NCI-H524 treated with DMSO at 0.1 percent for 48 hours (cell line): ENCODE data around the gene MYL9.

Experiments
- DNase-seq: peaks from one replicate; lab custom pipeline; 2025; lab: John Stamatoyannopoulos, UW

MYL9 gene

DNA sequence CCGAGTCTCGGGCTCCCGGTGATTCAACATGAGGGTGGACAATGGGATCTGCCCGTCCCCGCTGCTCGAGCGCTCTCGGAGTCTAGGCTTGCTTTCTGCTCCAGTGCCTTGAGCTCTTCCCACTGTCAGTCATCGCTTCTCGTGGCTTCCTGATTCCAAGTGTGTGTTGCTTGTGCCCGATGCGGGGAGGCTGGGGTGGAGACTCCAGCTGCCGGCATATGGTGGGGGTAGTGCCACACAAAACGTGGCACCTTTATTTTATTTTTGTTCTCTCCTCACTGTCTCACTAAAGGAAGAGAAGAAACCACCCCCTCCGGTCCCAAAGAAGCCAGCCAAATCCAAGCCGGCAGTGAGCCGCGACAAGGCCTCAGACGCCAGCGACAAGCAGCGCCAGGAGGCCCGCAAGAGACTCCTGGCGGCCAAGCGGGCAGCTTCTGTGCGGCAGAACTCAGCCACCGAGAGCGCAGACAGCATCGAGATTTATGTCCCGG is 14.8 kb upstream of the MYL9 start:
- DNase-seq = no peak

DNA sequence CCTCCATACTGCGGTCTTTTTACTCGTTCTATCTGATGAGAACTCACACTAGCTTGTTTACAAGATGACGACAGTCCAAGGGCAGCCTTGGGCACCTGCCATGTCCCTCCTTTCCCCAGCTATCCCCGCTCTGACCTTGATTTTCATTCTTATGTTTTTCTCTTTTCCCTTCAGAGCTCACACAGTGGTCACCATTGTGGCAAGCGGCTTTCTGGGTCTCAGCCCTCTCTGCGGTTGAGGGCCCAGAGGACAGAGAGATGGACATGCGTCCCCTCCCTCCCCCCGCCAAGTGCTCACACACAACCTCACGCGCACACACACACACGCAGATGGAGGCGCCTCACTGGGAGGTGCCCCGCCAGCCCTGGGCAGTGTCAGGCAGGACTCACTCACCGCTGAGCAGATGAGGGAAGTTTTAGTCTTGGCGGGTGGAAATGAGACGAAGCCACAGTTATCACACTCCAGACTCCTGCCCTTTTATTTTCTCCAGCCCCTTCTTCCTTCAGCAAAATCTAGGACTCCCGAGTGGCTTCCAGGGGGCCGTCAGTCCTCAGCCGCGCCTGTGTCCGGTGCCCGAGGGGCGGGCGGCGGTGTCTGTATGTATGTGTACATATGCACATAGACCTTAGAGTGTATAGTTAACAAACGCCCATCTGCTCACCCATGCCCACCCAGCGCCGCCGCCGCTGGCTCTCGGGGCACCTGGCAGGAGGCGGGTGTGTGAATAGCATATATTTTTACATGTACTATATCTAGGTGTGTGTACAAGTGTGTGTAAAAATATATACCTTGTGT is 13.8 kb upstream of the MYL9 start:
- DNase-seq = no peak

DNA sequence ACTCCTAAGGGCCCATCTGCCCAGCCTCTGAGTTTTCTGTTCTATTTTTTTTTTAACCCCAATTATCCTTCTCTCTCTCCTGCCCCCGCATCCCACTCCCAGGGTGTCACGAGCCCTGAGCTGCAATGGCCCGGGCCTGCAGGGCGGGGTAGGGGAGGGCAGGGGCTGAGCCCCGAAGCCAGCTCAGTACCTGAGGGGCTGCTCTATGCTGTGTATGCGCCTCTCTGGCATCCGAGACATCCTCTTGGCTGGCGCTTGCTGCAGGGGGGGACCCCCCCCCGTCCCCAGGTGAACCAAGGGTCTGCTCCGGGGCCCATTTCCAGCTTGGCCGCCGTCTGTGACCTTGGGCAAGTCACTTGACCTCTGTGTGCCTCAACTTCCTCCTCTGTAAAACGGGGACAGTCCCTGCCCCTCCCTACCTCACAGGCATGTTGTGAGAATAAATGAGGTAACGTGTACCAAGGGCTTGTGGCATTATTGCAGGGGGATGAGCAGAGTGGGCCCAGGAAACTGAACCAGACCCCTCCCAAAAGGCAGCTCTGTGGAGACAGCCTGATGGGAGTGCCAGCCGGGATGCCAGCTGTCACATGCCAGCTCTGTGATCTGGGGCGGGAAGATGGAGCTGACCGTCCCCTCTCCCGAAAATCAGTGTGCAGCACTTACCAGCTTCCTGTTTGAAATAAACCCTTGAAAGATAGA is 13.0 kb upstream of the MYL9 start:
- DNase-seq = peak; percentile 44

DNA sequence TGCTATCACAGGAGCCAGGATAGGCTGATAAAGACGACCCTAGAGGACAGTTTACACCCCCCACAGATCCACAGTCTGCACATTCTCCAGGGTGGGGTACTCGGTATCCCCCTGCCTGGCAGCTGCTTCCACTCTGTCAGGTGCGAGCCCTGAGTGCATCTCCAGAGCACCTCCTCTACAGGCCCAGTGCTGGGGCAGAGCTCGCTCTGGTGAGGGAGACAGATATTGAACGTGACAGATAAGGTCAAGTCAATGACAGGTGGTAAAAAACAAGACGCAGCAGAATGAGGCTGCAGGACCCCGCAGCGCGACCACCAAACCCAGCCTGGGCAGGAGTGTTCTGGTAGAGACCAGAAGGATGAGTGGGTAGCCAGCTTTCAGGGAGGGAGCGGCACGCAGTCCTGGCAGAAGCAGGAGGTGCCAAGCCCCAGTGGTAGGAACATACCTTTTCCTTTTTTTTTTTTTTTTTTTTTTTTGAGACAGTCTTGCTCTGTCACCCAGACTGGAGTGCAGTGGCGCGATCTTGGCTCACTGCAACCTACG is 12.4 kb upstream of the MYL9 start:
- no peak for DNase-seq

DNA sequence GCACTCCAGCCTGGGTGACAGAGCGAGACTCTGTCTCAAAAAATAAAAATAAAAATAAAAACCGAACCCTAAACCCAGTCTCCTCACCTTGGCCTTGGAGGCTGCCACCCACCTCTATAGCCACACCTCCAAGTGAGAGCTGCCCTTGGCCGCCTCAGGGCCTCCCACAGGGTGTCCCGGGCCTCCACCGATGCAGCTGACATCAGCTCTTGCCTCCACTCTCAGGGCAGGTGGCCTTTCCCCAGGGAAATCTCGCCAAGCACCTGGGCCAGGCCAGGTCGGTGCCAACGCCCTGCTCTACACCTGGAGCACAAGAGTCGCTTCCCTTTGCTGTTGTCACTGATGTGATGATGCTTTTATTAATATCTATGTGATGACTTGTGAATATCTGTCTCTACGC is 8.9 kb upstream of the MYL9 start:
- no peak for DNase-seq

DNA sequence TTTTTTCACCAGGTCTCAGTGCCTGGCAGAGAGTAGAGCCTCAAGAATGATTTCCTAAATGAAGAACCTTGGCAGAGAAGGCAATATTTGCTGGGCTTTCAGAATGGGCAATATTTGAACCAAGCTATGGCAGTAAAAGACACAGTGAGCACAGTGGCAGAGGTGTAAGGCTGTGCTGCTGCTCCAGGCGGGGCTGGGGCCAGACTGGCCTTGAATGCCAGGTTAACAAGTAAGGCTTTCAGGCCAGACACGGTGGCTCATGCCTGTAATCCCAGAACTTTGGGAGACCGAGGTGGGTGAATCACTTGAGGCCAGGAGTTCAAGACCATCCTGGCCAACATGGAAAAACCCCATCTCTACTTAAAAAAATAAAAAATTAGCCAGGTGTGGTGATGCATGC is 8.5 kb upstream of the MYL9 start:
- DNase-seq = no peak

DNA sequence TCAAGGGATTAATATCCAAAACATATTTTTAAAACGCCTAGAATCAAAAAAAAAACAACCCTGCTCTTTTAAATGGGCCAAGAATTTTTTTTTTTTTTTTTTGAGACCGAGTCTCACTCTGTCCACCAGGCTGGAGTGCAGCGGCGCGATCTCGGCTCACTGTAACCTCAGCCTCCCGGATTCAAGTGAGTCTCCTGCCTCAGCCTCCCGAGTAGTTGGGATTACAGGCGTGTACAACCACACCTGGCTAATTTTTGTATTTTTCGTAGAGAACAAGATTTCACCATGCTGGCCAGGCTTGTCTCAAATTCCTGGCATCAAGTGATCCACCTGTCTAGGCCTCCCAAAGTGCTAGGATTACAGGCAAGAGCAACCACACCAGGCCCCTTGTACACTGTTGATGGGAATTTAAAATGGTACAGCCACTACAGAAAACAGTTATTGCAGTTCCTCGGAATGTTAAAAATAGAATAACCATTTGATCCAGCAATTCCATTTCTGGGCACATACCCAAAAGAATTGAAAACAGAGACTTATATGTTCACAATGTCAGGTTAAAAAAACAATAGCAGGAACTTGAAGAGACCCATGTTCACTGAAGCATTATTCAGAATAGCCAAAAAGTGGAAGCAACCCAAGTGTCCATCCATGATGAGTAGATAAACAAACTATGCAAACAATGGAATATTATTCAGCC is 3.1 kb upstream of the MYL9 start:
- DNase-seq = no peak

DNA sequence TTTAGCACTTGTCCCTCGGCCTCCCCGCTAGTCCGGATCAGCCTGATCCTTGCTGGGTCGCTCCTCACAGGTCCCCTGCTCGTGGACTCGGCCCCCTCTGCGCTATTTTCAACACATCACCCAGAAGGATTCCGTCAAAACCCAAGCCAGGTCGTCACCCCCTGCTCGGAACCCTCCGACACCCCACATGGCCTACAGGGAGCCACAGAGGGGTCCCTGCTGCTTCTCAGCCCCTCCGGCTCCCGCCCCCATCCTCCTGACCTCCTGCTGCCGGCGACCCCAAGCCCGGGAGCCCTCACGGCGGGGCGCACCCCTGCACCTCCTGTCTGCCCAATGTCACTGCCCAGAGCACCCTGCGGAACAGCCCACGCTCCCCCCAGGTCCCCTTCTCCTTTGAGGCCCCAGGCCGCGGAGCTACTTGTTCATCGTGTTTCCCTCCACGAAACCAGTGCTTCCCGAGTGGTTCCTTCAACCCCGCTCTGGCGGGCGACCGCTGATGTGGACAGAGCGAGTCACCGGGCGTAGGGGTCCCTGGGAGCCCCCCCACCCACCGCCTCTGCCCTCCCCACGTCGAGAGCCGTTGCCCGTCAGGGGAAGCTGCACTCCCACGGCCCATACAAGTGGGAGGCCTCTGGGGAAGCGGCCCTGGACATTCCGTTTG is 638 bp upstream of the MYL9 start:
- no peak for DNase-seq

DNA sequence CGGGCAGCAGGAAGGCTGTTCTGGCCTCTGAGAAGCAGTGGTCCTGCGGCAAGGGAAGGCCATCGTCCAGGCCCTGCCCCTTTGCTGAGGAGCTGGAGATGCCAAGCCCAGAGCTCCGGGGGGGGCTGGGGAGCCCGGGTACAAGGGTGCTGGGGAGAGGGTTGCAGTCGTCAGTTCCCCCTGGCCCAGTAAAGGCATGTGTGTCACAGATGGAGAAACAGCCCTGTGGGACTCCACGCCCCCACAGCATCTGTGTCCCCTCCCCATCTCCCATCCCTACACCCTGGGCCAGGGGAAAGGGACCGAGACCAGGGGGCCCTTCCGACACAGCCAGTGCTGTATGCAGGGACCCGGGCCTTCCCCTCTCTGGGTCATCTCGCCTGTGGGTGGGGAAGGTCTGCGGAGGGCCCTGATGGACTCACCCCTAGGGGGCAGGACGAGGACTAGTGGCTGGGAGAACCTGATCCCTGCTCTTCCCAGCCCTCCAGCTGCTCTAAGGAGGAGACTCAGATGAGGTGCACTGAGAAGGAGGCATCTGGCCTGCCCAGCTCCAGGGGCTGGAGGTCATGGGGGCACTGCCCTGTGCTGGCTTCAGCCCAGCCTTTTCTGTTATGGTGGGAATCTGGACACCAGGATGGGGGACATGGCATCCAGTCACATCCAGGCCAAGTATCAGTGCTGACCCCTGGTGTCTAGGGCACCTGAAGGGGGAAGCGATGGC is 609 bp downstream of the MYL9 start:
- no peak for DNase-seq

DNA sequence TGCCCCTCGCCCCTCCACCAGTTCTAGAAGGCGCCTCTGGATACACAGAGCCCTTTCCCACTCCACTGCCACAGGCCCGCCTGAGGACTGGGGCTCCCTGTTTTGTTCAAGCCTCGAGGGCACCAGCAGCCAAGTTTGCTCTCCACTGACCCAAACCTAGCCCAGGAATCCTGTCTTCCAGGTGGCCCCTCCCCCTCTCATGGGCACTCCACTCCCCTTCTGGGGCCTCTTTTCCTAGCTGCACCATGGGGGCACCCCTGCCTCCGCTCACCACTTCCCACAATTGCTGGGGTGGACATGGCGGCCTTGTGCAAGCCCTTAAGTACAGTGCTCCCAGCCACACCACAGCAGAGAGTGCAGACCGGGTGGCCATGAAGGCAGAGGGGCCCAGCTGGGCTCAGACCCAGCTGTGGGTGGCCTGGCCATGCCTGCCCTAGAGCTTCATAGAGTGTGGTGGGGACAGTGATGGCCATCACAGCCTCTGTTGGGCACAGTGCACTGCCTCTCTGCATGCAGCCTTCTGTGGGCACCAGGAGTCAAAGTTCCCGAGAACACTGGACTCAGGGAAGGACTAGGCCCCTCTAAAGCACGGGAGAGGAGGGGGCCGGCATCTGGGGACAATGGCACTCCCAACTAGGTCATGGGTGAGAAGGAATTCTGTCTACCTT is 1.3 kb downstream of the MYL9 start:
- no peak for DNase-seq

DNA sequence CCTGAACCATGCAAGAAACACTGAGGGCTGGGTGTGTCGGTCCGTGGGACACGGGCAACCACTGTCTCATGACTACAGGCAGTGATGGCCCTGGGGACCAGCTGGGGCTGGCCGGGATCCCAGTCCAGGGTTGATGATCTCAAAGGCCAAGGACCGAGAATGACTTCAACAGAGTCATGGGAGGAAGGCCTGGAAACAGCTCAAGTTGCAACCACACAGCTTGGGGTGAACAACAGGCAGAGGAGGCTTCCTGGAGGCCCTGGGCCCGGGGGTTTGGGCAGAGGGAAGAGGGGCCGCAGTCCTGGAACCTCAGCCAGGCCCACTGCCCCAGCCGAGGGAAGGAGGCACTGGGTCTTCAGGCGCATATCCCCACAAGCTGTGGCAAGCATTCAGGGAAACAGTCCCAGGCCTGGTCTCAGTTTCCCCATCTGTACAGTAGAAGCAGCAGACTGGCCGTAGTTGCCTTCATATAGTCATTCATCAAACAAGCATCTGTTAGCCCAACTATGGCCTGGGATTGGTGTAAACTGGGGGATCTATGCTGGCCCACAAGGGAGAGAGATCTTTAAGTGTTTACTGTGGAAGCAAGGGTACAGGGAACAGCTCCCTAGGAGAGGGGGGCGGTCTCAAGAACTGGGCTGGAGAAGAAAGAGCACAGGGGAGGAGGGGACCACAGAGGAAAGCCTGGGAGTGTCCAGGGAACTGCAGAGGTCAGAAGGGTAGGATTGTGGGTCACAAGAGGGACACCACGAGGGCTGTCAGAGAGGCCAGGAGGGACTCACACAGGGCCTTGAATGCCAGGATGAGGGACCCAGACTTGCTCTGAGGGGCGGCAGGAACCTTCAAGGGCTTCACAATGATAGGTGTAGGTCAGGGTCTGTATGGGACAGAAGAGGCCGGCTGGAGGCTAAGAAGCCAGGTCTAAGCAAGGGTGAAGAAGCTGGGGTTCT is 2.1 kb downstream of the MYL9 start:
- no peak for DNase-seq

DNA sequence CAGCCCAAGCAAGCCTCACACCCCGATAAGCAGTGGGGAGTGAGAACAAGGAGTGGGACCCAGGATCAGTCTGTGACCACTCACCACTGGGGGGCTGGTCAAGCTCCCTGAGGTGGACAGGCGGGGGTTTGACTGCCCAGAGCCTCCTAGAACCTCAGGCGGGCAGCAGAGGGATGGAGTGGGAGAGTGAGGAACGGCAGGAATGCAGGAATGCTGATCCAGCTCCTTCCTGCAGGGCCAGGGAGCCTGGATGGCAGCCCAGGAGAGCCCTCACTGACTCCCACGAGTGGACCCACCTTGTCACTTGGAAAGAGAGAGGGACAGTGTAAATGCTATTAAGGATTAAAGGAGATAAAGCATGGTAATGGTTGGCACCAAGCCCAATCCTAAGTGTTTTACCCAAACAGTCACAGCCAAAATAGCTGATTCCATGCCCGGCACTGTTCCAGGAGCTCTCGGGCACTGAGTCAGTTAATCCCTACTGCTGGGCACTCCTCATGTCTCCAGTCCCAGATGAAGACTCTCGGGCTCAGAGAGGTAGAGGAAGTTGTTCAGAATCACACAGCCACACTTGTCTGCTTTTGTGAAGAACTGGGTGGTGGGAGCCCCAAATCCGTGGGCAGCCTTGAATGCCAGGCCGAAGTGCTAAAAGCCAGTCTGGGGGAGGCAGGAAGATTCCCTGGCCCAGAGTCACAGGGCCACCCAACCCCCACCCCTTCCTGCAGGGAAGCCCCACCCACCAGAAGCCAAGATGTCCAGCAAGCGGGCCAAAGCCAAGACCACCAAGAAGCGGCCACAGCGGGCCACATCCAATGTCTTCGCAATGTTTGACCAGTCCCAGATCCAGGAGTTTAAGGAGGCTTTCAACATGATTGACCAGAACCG is 3.1 kb downstream of the MYL9 start:
- no peak for DNase-seq

DNA sequence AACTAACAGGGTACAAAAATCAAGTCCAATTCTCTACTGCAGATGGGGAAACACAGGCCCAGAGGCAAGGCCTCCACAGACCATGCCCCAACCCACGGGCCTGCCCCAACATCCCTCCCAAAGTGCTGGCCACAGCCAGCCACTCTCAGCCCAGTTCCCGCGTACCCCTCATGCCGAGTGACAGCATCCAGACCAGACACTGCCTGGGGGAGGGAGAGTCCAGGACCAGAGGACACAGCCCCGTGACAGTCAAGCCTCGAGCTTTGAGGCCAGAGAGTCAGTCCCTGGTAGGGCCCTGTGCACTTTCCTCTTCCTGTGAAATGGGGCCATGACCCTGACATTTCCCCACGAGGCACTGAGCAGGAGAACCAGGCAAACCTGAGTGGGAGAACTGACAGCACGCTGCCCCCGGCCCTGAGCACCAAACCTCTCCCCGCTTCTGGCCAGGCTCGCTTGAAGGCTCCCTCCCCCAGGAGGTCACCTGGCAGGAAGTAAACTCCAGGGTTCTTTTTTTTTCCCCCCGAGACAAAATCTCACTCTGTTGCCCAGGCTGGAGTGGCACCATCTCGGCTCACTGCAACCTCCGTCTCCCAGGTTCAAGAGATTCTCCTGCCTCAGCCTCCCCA is 4.9 kb downstream of the MYL9 start:
- no peak for DNase-seq

DNA sequence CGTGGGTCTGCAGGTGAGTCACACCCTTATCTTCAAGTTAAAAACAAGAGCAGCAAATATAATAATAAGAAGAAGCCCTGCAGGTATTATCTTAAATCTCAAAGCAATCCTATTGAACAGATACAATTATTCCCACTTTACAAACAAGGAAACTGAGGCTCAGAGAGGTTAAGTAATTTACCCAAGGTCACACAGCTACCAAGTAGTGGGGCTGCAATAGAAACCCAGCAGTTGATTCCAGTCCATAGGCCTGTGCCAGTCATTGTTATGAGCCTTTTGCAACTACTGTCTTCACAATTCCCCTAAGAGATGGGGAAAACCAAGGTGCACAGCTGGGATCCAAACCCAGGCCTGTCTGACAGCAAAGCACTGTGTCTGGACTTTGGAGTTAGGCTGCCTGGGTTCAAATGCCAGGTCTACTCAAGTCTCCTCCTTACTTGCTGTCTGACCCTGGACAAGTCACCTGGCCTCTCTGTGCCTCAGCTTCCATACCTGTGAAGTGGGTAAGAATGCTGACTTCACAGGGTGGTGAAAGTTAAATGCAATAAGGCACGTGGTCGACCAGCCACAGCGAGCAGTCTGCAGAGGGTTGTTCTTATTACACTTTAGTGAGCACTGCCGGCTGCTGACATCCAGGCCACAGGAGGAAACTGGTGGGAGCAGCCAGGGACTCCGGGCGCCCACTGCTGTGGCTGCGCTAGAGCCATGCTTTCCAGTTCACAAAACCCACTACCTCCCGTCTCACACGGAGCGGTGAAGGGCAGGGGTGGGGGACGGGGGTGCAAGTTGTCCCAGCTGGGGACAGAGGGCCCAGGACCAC is 6.1 kb downstream of the MYL9 start:
- no peak for DNase-seq

DNA sequence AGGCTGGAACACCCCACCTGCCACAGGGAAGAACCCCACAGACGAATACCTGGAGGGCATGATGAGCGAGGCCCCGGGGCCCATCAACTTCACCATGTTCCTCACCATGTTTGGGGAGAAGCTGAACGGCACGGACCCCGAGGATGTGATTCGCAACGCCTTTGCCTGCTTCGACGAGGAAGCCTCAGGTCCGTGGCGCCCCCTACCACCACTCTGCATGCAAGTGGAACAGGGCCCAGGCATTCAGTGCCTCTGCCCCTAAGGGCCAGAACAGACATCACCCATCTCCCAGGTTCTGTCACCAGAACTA is 6.6 kb downstream of the MYL9 start:
- DNase-seq = no peak

DNA sequence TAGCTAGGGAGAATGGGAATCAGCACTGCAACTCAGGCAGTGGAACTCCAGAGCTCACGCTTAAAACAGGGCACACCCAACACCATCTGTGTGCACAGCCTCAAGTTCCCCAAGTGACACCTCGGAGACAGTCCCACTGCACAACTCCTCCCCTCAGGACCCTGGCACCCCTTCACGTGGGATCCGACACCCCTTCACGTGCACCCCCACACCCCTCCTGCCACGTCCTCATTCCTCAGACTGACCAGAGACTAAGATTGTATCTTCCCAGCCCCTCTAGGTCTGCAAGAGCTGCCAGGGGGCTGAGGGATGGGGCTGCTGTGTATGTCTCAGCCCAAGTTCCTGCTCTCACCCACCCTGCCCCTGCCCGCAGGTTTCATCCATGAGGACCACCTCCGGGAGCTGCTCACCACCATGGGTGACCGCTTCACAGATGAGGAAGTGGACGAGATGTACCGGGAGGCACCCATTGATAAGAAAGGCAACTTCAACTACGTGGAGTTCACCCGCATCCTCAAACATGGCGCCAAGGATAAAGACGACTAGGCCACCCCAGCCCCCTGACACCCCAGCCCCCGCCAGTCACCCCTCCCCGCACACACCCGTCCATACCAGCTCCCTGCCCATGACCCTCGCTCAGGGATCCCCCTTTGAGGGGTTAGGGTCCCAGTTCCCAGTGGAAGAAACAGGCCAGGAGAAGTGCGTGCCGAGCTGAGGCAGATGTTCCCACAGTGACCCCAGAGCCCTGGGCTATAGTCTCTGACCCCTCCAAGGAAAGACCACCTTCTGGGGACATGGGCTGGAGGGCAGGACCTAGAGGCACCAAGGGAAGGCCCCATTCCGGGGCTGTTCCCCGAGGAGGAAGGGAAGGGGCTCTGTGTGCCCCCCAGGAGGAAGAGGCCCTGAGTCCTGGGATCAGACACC is 7.6 kb downstream of the MYL9 start:
- DNase-seq = no peak

DNA sequence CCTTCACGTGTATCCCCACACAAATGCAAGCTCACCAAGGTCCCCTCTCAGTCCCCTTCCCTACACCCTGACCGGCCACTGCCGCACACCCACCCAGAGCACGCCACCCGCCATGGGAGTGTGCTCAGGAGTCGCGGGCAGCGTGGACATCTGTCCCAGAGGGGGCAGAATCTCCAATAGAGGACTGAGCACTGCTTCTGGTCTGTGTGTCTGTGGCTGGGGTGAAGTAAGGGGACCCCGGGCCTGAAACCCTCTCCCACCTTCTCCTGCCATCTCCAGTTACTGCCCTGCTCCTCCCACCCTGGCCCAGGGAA is 8.3 kb downstream of the MYL9 start:
- DNase-seq = no peak
